HepG2 (cell line): Measurements from ENCODE around the gene SLC8A2. TPM values are rescaled to one million over a fixed set of nuclear protein-coding genes. Genes with fewer than 3 reads are reported as not detected.

Source experiments
- CREB3 ChIP-seq: sonication (generic); formaldehyde crosslinking; IDR thresholded peaks from 2 replicates; pipeline ENCODE4 v1.5.0; 2020; ENCODE audit warnings: missing genetic modification reagents
- CREBL2 ChIP-seq: sonication (generic); formaldehyde crosslinking; IDR thresholded peaks from 2 replicates; pipeline ENCODE4 v1.8.1; 2023; ENCODE audit warnings: missing genetic modification reagents, mild to moderate bottlenecking, borderline replicate concordance
- DMAP1 ChIP-seq: IDR thresholded peaks from 2 replicates; pipeline ENCODE4 v1.6.1; 2016
- ELF3 ChIP-seq: IDR thresholded peaks from 2 replicates; pipeline ENCODE4 v1.6.1; 2016; ENCODE audit warnings: missing genetic modification reagents, missing compliant biosample characterization
- ETV5 ChIP-seq: IDR thresholded peaks from 2 replicates; pipeline ENCODE4 v1.6.1; 2018; ENCODE audit warnings: missing biosample characterization, missing genetic modification reagents, inconsistent platforms, borderline replicate concordance
- FOXA1 ChIP-seq, 2 experiments: fragments of 450-650 bp in 1 of 2; sonication (generic) in 1 of 2; formaldehyde crosslinking in 1 of 2; IDR thresholded peaks; 2 replicates each; pipeline versions ENCODE4 v1.4.0 to v1.6.1; 2016 to 2020; ENCODE audit warnings: missing genetic modification reagents in 1 of 2
- HCFC1 ChIP-seq: fragments of 150-350 bp; IDR thresholded peaks from 2 replicates; pipeline ENCODE4 v1.6.1; 2014; ENCODE audit warnings: low read depth, low read length
- HNF1A ChIP-seq, 2 experiments: sonication (generic) in 1 of 2; formaldehyde crosslinking in 1 of 2; IDR thresholded peaks; 2 replicates each; pipeline versions ENCODE4 v1.4.0 to v1.6.1; 2016 to 2020; ENCODE audit warnings: borderline replicate concordance in 1 of 2, low read depth in 1 of 2, mild to moderate bottlenecking in 1 of 2, missing genetic modification reagents in 1 of 2
- MEIS1 ChIP-seq: sonication (generic); formaldehyde crosslinking; IDR thresholded peaks from 2 replicates; pipeline ENCODE4 v1.9.0; 2021; ENCODE audit warnings: mild to moderate bottlenecking, missing genetic modification reagents, moderate library complexity, borderline replicate concordance
- MTF2 ChIP-seq: sonication (generic); formaldehyde crosslinking; IDR thresholded peaks from 2 replicates; pipeline ENCODE4 v1.5.0; 2020; ENCODE audit warnings: missing genetic modification reagents, borderline replicate concordance
- MXI1 ChIP-seq: IDR thresholded peaks from 3 replicates; pipeline ENCODE4 v1.6.1; 2012; ENCODE audit warnings: low read depth, low read length, inconsistent platforms, borderline replicate concordance
- NRL ChIP-seq: sonication (generic); formaldehyde crosslinking; IDR thresholded peaks from 2 replicates; pipeline ENCODE4 v1.5.0; 2020; ENCODE audit warnings: missing genetic modification reagents, mild to moderate bottlenecking, moderate library complexity, borderline replicate concordance
- PHB2 ChIP-seq: fragments of 450-650 bp; IDR thresholded peaks from 2 replicates; pipeline ENCODE4 v1.6.1; 2018; ENCODE audit not compliant: partially characterized antibody
- SRSF4 ChIP-seq: fragments of 200-400 bp; formaldehyde crosslinking; IDR thresholded peaks from one replicate; pipeline ENCODE4 v1.6.1; 2018; ENCODE audit warnings: mild to moderate bottlenecking, low read depth, low read length, moderate library complexity; ENCODE audit not compliant: poor library complexity, severe bottlenecking
- TOE1 ChIP-seq: sonication (generic); formaldehyde crosslinking; IDR thresholded peaks from 2 replicates; pipeline ENCODE4 v1.4.0; 2020; ENCODE audit warnings: mild to moderate bottlenecking, missing genetic modification reagents
- ZBTB1 ChIP-seq: sonication (generic); formaldehyde crosslinking; IDR thresholded peaks from 2 replicates; pipeline ENCODE4 v1.4.0; 2020; ENCODE audit warnings: missing genetic modification reagents, borderline replicate concordance
- ZFP41 ChIP-seq: sonication (generic); formaldehyde crosslinking; IDR thresholded peaks from 2 replicates; pipeline ENCODE4 v1.4.0; 2020; ENCODE audit warnings: mild to moderate bottlenecking, missing genetic modification reagents, borderline replicate concordance
- ZIK1 ChIP-seq: sonication (generic); formaldehyde crosslinking; IDR thresholded peaks from 2 replicates; pipeline ENCODE4 v1.5.0; 2020; ENCODE audit warnings: mild to moderate bottlenecking, low read depth, missing genetic modification reagents, borderline replicate concordance
- ZNF143 ChIP-seq: sonication (generic); formaldehyde crosslinking; IDR thresholded peaks from 2 replicates; pipeline ENCODE4 v1.4.0; 2020; ENCODE audit warnings: missing genetic modification reagents
- ZNF550 ChIP-seq: sonication (generic); formaldehyde crosslinking; IDR thresholded peaks from 2 replicates; pipeline ENCODE4 v1.4.0; 2020; ENCODE audit warnings: mild to moderate bottlenecking, missing genetic modification reagents, borderline replicate concordance
- ZNF567 ChIP-seq: sonication (generic); formaldehyde crosslinking; IDR thresholded peaks from 2 replicates; pipeline ENCODE4 v1.8.1; 2023; ENCODE audit warnings: mild to moderate bottlenecking, missing genetic modification reagents, borderline replicate concordance
- ZNF570 ChIP-seq: sonication (generic); formaldehyde crosslinking; IDR thresholded peaks from 2 replicates; pipeline ENCODE4 v1.4.0; 2020; ENCODE audit warnings: mild to moderate bottlenecking, missing genetic modification reagents, borderline replicate concordance
- ZNF577 ChIP-seq: sonication (generic); formaldehyde crosslinking; IDR thresholded peaks from 2 replicates; pipeline ENCODE4 v1.4.0; 2020; ENCODE audit warnings: mild to moderate bottlenecking, low read depth, missing genetic modification reagents, borderline replicate concordance
- ZNF616 ChIP-seq: sonication (generic); formaldehyde crosslinking; IDR thresholded peaks from 2 replicates; pipeline ENCODE4 v1.5.0; 2020; ENCODE audit warnings: low read depth, mild to moderate bottlenecking, missing genetic modification reagents
- polyA plus RNA-seq, 8 experiments: library from polyadenylated mRNA; depleted of rRNA in 3 of 8; stranded (reverse) in 7 of 8; unstranded in 1 of 8; fragments of >200 nt; fragmentation: Illumina TruSeq in 4 of 8; extraction: Trizol in 4 of 8; gene quantifications; 2 replicates each; pipeline versions ENCODE4 v1.2.1 to v1.2.3, GENCODE V29; 2011 to 2016; ENCODE audit warnings: low read depth in 4 of 8, missing spikeins in 1 of 8, mixed read lengths in 1 of 8; ENCODE audit not compliant: insufficient read depth in 1 of 8
- total RNA-seq, 5 experiments: library from RNA; depleted of rRNA; stranded (reverse); fragments of >200 nt; fragmentation: Illumina TruSeq; extraction: Trizol; gene quantifications; 2 replicates each; pipeline ENCODE4 v1.2.3, GENCODE V29; 2016; ENCODE audit warnings: low read depth in 1 of 5

The SLC8A2 gene
- total and polyA plus RNA-seq, 2 of the 13 experiments (the other 11 are each of a cell fraction or from before 2014, with no cell fraction given): 0.02 TPM; not detected in 1

GRCh38 chr19:47483800-47484690 lies 12.4 kb upstream of the SLC8A2 start, which contains the start of gene KPTN (continued):
- TF ChIP-seq HNF1A (IDR thresholded peaks at IDR 0.05; ENCODE audit: low read depth) (no peak), HNF1A (CRISPR knock-in tag; IDR thresholded peaks at IDR 0.05; ENCODE audit: borderline replicate concordance) (0 out of 2 replicates have a peak, but pooled peaks have one; percentile 26), ETV5 (CRISPR knock-in tag) (peak; percentile 46; the same call in 1 of the 2 replicates), HCFC1 (peak; percentile 92), MXI1 (peak; percentile 60; the same call in 1 of the 3 replicates), ZNF550 (CRISPR knock-in tag) (no peak), ZBTB1 (no peak), DMAP1 (CRISPR knock-in tag) (peak; percentile 67; the same call in 1 of the 2 replicates), CREB3 (CRISPR knock-in tag) (no peak), MEIS1 (CRISPR knock-in tag) (no peak; the same call in 1 of the 2 replicates), ZNF577 (CRISPR knock-in tag) (no peak), SRSF4 (no peak), FOXA1 (IDR thresholded peaks at IDR 0.05) (no peak), FOXA1 (CRISPR knock-in tag; IDR thresholded peaks at IDR 0.05) (no peak), ZIK1 (no peak; the same call in 1 of the 2 replicates), TOE1 (CRISPR knock-in tag) (no peak), ELF3 (CRISPR knock-in tag) (no peak), ZNF570 (CRISPR knock-in tag) (no peak), CREBL2 (no peak), ZNF567 (CRISPR knock-in tag) (no peak), PHB2 (no peak), ZNF143 (CRISPR knock-in tag) (peak; percentile 76), NRL (CRISPR knock-in tag) (peak; percentile 85), MTF2 (CRISPR knock-in tag) (no peak; the same call in 1 of the 2 replicates), ZFP41 (CRISPR knock-in tag) (no peak), ZNF616 (CRISPR knock-in tag) (no peak)
